NCI-H82 treated with DMSO at 0.1 percent for 48 hours (cell line): Measurements from ENCODE around the gene ZBTB17.

Experiments
- DNase-seq: peaks from one replicate; lab custom pipeline; 2025; ENCODE audit not compliant: unreplicated experiment; lab: John Stamatoyannopoulos, UW

ZBTB17 gene

GRCh38 chr1:15961492-15961891 is 14.4 kb downstream of the ZBTB17 start:
- DNase-seq, result peak; percentile 16

GRCh38 chr1:15960808-15961207 is 15.1 kb downstream of the ZBTB17 start:
- no peak for DNase-seq

GRCh38 chr1:15959827-15960446 is 16.0 kb downstream of the ZBTB17 start:
- no peak for DNase-seq

GRCh38 chr1:15959424-15959823 is 16.5 kb downstream of the ZBTB17 start:
- DNase-seq, result no peak

GRCh38 chr1:15958793-15959192 is 17.1 kb downstream of the ZBTB17 start:
- DNase-seq, result no peak

- DNase-seq, result no peak
Observed at GRCh38 chr1:15958111-15958510, 17.8 kb downstream of the ZBTB17 start.

- DNase-seq, result no peak
Observed at GRCh38 chr1:15957221-15958095, 18.4 kb downstream of the ZBTB17 start.

GRCh38 chr1:15956150-15956549 is 19.8 kb downstream of the ZBTB17 start:
- DNase-seq, result no peak

- no peak for DNase-seq
Observed at GRCh38 chr1:15955552-15955951, 20.3 kb downstream of the ZBTB17 start.

GRCh38 chr1:15954316-15954715 is 21.6 kb downstream of the ZBTB17 start:
- no peak for DNase-seq

- no peak for DNase-seq
Observed at GRCh38 chr1:15953791-15954241, 22.1 kb downstream of the ZBTB17 start.

GRCh38 chr1:15953294-15953771 is 22.6 kb downstream of the ZBTB17 start:
- DNase-seq, result no peak

- no peak for DNase-seq
Observed at GRCh38 chr1:15952317-15953258, 23.3 kb downstream of the ZBTB17 start.

- no peak for DNase-seq
Observed at GRCh38 chr1:15951341-15952153, 24.4 kb downstream of the ZBTB17 start.

GRCh38 chr1:15950763-15951295 is 25.1 kb downstream of the ZBTB17 start:
- no peak for DNase-seq

GRCh38 chr1:15950302-15950701 is 25.6 kb downstream of the ZBTB17 start:
- DNase-seq, result no peak

- DNase-seq, result no peak
Observed at GRCh38 chr1:15949453-15950245, 26.3 kb downstream of the ZBTB17 start.

GRCh38 chr1:15948595-15949452 is 27.1 kb downstream of the ZBTB17 start:
- DNase-seq, result no peak
